Thoracic aorta (tissue), 2 donors: ENCODE results near the gene CD37. TPM values are rescaled to one million over a fixed set of nuclear protein-coding genes. Genes with fewer than 3 reads are reported as not detected.

Source experiments
- ATAC-seq: fragments of 150-250 bp; one replicate; pipeline ENCODE4 v1.8.0; 2017; ENCODE audit warnings: low read depth; ENCODE audit not compliant: insufficient number of reproducible peaks, low FRiP score
- DNase-seq: peaks from one replicate; pipeline ENCODE4 v3.0.0-alpha.2; 2020; ENCODE audit warnings: low spot score
- H3K27ac ChIP-seq, 2 donors: fragments of 200-600 bp; sonication (generic); 1 replicate in 1 of 2; 2 replicates in 1 of 2; pipeline ENCODE4 v1.5.1; 2016; ENCODE audit warnings: mild to moderate bottlenecking in 2 of 2, moderate library complexity in 2 of 2
- H3K27me3 ChIP-seq: fragments of 200-600 bp; sonication (generic); replicated peaks from 2 replicates; pipeline ENCODE4 v1.6.0; 2016; ENCODE audit warnings: mild to moderate bottlenecking; ENCODE audit not compliant: insufficient read depth
- H3K36me3 ChIP-seq: fragments of 200-600 bp; sonication (generic); one replicate; pipeline ENCODE4 v1.5.1; 2016
- H3K4me1 ChIP-seq, 2 donors: fragments of 200-600 bp; sonication (generic); 1 replicate in 1 of 2; 2 replicates in 1 of 2; pipeline versions ENCODE4 v1.5.1 to v1.6.0; 2016; ENCODE audit warnings: low read depth in 2 of 2, mild to moderate bottlenecking in 1 of 2; ENCODE audit not compliant: control insufficient read depth in 1 of 2
- H3K4me3 ChIP-seq: fragments of 200-600 bp; sonication (generic); 2 replicates; pipeline ENCODE4 v1.5.1; 2016; ENCODE audit warnings: mild to moderate bottlenecking
- H3K9me3 ChIP-seq: fragments of 200-600 bp; sonication (generic); 2 replicates; pipeline ENCODE4 v1.5.1; 2016
- total RNA-seq, 2 donors: library from RNA; depleted of rRNA; stranded (reverse); fragments of >200 nt; gene quantifications; one replicate each; pipeline versions ENCODE4 v1.1.0 to v1.2.3, GENCODE V29; 2016
- TF ChIP-seq, protein P1 (sequence below): fragments of 200-600 bp; sonication (generic); IDR thresholded peaks from one replicate; pipeline ENCODE4 v1.5.1; 2019; ENCODE audit warnings: antibody characterized with exemption

The CD37 gene
- total RNA-seq, 2 donors from 2014 or later: 29.8 to 33.0 TPM

GRCh38 chr19:49362929-49363267, 27.7 kb downstream of the CD37 start:
- TF ChIP-seq, protein P1, sequence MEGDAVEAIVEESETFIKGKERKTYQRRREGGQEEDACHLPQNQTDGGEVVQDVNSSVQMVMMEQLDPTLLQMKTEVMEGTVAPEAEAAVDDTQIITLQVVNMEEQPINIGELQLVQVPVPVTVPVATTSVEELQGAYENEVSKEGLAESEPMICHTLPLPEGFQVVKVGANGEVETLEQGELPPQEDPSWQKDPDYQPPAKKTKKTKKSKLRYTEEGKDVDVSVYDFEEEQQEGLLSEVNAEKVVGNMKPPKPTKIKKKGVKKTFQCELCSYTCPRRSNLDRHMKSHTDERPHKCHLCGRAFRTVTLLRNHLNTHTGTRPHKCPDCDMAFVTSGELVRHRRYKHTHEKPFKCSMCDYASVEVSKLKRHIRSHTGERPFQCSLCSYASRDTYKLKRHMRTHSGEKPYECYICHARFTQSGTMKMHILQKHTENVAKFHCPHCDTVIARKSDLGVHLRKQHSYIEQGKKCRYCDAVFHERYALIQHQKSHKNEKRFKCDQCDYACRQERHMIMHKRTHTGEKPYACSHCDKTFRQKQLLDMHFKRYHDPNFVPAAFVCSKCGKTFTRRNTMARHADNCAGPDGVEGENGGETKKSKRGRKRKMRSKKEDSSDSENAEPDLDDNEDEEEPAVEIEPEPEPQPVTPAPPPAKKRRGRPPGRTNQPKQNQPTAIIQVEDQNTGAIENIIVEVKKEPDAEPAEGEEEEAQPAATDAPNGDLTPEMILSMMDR: no peak
- DNase-seq (no peak), ATAC-seq (peak; percentile 14)
- H3K9me3 ChIP-seq: no peaks in the 10 kb centered on the region
- H3K36me3 ChIP-seq: peaks cover 6% of the 10 kb centered on the region
- peak overlapping the region; percentile 88 to 89 for H3K27ac ChIP-seq
- H3K4me3 ChIP-seq: peak overlapping the region; percentile 86
- H3K4me1 ChIP-seq: peaks cover 4 to 6% of the 10 kb centered on the region in 2 donors
- H3K27me3 ChIP-seq: no peaks in the 10 kb centered on the region

- DNase-seq: peak; percentile 99
- peak; percentile 97 for ATAC-seq
Measured at GRCh38 chr19:49363268-49364082, 28.3 kb downstream of the CD37 start, which contains the start of gene DKKL1. DKKL1 (plus strand) TSS chr19:49363877; CDS start chr19:49363999, 122 bp downstream.

DNA sequence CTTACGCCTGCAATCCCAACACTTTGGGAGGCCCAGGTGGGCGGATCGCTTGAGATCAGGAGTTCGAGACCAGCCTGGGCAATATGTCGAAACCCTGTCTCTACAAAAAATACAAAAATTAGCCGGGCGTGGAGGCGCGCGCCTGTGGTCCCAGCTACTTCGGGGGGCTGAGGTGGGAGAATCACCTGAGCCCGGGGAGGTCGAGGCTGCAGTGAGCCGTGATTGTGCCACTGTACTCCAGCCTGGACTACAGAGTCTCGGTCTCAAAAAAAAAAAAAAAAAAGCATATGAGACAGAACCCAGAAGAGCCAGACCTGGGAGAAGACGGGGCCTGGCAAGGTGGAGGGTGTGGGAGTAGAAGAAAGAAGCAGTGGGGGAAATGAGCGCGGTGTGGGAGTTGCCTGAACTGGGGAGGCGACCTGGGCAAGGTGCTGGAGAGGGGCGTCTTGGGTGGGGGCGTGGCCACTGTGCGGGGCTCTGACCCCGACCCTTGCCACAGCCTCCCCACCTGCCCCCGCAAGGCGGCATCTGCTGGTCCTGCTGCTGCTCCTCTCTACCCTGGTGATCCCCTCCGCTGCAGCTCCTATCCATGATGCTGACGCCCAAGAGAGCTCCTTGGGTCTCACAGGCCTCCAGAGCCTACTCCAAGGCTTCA, 29.0 kb downstream of the CD37 start:
- TF ChIP-seq, protein P1: no peak
- Histone ChIP-seq H3K27ac (peak overlapping the region in 1 of 2 donors; percentile 89), H3K36me3 (peaks cover 1% of the 10 kb centered on the region), H3K27me3 (no peaks in the 10 kb centered on the region), H3K9me3 (peaks cover 6% of the 10 kb centered on the region), H3K4me3 (peak overlapping the region; percentile 86), H3K4me1 (peaks cover 4 to 6% of the 10 kb centered on the region in 2 donors)
- no peak for DNase-seq
- no peak for ATAC-seq

More at GRCh38 chr19:49363268-49364082, 28.3 kb downstream of the CD37 start, which contains the start of gene DKKL1:
- H3K9me3 ChIP-seq: no peaks in the 10 kb centered on the region
- TF ChIP-seq, protein P1: no peak
- no peaks in the 10 kb centered on the region for H3K27me3 ChIP-seq
- H3K4me1 ChIP-seq: peaks cover 4 to 6% of the 10 kb centered on the region in 2 donors
- peak within 1 kb of the TSS; percentile 88 to 89 for H3K27ac ChIP-seq
- peaks cover 6% of the 10 kb centered on the region for H3K36me3 ChIP-seq
- peak within 1 kb of the TSS; percentile 86 for H3K4me3 ChIP-seq

DNA sequence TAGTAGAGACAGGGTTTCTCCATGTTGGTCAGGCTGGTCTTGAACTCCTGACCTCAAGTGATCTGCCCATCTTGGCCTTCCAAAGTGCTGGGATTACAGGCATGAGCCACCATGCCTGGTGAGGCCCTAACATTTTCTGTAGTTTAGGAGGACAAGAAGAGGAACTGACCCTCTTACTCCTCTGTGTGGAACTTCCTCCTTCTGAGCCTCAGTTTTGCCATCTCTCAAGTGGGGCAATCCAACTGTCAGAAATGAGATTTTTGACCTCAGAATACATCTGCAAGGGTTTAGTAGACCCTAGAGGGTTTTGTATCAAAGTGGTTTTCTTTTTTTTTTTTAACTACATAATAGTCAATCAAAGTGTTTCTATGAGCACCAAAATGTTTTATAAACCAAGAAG, 30.9 kb downstream of the CD37 start:
- Histone ChIP-seq H3K27me3 (no peaks in the 10 kb centered on the region), H3K4me1 (peaks cover 4 to 6% of the 10 kb centered on the region in 2 donors), H3K36me3 (no peaks in the 10 kb centered on the region), H3K4me3 (no peak overlapping the region), H3K27ac (no peak overlapping the region), H3K9me3 (peaks cover 14% of the 10 kb centered on the region)
- DNase-seq (no peak), ATAC-seq (no peak)
- TF ChIP-seq, protein P1: no peak

DNA sequence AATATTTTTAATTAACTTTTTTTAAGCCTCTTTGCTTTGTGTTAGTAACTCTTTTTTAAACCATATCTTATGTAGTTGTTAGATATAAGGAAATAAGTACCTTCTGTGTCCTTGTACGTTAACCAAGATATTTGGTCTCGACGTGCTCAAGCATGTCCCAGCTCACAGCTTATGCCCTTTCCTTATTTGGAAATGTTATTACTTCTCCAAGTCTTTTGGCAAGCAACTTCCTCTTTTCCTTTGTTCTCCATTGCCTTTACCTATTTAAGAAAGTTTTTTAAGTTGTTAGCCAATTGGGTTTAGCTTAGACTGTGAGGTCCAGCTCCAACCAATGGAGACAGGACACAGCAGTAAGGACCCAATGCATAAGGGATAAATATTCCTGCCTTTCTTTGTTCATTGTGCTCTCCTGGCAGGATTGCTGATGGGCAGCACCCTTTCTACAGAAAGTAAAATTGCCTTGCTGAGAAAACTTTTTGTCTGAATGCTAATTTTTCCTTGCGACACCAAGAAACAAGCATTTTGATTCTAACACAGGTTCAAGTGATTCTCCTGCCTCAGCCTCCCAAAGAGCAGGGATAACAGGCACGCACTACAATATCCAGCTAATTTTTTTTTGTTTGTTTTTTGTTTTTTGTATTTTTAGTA, 33.6 kb downstream of the CD37 start:
- TF ChIP-seq, protein P1: no peak
- H3K9me3 ChIP-seq: peaks cover 14% of the 10 kb centered on the region
- no peak for ATAC-seq

More for the DNA sequence above, 33.6 kb downstream of the CD37 start:
- no peak for DNase-seq
- Histone ChIP-seq H3K4me1 (peaks cover 0 to 3% of the 10 kb centered on the region in 2 donors), H3K4me3 (no peak overlapping the region), H3K27ac (no peak overlapping the region), H3K27me3 (no peaks in the 10 kb centered on the region), H3K36me3 (no peaks in the 10 kb centered on the region)
